Activated CD8-positive, alpha-beta T cell treated with anti-CD3 and anti-CD28 coated beads for 36 hours (primary cell): ENCODE data around the gene PEPD. TPM values are rescaled to one million over a fixed set of nuclear protein-coding genes. Genes with fewer than 3 reads are reported as not detected.

Experiments
- ATAC-seq: fragments of 200-7000 bp; cut with Tn5 transposase; one replicate; pipeline ENCODE4 v1.10.0; 2021; ENCODE audit warnings: mild to moderate bottlenecking, moderate library complexity
- CTCF ChIA-PET: fragments of 350-600 bp; sonication (Branson Sonifier 250); formaldehyde crosslinking; loops from one replicate; lab custom pipeline; 2021; ENCODE audit warnings: antibody characterized with exemption; lab: Charles Lee
- POLR2A ChIA-PET: fragments of 350-600 bp; sonication (Branson Sonifier 250); formaldehyde crosslinking; loops from one replicate; lab custom pipeline; 2021; ENCODE audit warnings: antibody characterized with exemption; lab: Charles Lee
- DNase-seq: peaks from one replicate; pipeline ENCODE4 v3.0.0-alpha.2; 2020
- H3K27ac Mint-ChIP-seq: one replicate; pipeline ENCODE4 v1.8.0; 2021; ENCODE audit warnings: mild to moderate bottlenecking, mixed read lengths
- H3K27me3 Mint-ChIP-seq: one replicate; pipeline ENCODE4 v1.8.0; 2021; ENCODE audit warnings: mixed read lengths
- H3K36me3 Mint-ChIP-seq: one replicate; pipeline ENCODE4 v1.8.0; 2021; ENCODE audit warnings: low read depth, mixed read lengths
- H3K4me1 Mint-ChIP-seq: one replicate; pipeline ENCODE4 v1.8.0; 2021; ENCODE audit warnings: low read depth, mixed read lengths
- H3K4me3 Mint-ChIP-seq: one replicate; pipeline ENCODE4 v1.8.0; 2021; ENCODE audit warnings: mild to moderate bottlenecking, moderate library complexity, mixed read lengths
- H3K9me3 Mint-ChIP-seq: one replicate; pipeline ENCODE4 v1.8.0; 2021; ENCODE audit warnings: mixed read lengths
- intact Hi-C: fragments of 100-400 bp; cut with micrococcal nuclease; formaldehyde crosslinking; loops from one replicate; pipeline ENCODE4 v1.10.0; 2022
- total RNA-seq, 2 experiments: library from RNA; stranded (reverse); gene quantifications; one replicate each; pipeline ENCODE4 v1.2.3, GENCODE V29; 2021
- TF ChIP-seq, protein P1 (sequence below): fragments of 200-600 bp; IDR thresholded peaks from one replicate; pipeline ENCODE4 v1.8.0; 2022; ENCODE audit warnings: antibody characterized with exemption, mild to moderate bottlenecking

The PEPD gene
- total RNA-seq, 2 experiments from 2014 or later, result 32.6 to 34.6 TPM

DNA sequence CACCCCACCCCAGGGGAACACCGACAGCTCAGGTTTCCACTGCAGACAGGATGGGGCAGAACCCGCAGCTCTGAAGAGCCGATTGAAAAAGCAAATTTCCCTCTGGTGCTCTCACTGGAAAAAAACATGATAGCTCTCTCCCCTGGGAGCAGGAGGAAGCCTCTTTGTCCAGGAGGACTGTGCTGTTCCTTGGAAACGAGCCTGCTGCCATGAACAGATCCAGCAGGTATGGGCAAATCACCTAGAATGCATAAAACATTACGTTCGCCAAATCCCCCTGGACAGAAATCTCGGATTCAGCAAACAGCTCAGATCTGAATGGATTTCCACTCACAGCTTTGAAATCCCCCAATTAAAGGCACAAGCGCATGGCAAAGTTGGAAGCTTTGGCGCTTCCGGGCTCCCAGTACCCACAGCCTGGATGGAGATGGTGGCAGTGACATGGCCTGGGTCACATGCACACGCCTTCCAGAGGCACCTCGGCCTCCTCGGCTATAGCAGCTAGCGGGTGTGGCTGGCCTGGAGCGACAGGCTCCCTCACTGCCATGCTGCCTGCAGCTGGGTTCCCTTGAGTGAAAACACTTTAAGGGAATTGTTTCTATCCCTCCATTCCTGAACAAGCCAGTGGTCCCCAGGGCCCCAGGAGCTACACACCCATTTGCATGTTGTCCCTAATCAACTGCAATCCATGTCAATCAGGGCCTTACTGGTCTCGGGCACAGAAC, 89.0 kb downstream of the PEPD start:
- no peaks in the 10 kb centered on the region for H3K9me3 Mint-ChIP-seq
- H3K27me3 Mint-ChIP-seq, result no peaks in the 10 kb centered on the region
- intact Hi-C loops, result no loop called here
- peaks cover 14% of the 10 kb centered on the region for H3K4me1 Mint-ChIP-seq
- H3K4me3 Mint-ChIP-seq, result no peak overlapping the region
- ChIA-PET CTCF (interaction anchor here (0.5 to 3.1 kb wide), 8 partner anchors 13 to 345 kb away, joined by 3 to 8 read pairs (median 5); no protein-coding TSS in a partner anchor), POLR2A (no interaction called here)
- TF ChIP-seq, protein P1, sequence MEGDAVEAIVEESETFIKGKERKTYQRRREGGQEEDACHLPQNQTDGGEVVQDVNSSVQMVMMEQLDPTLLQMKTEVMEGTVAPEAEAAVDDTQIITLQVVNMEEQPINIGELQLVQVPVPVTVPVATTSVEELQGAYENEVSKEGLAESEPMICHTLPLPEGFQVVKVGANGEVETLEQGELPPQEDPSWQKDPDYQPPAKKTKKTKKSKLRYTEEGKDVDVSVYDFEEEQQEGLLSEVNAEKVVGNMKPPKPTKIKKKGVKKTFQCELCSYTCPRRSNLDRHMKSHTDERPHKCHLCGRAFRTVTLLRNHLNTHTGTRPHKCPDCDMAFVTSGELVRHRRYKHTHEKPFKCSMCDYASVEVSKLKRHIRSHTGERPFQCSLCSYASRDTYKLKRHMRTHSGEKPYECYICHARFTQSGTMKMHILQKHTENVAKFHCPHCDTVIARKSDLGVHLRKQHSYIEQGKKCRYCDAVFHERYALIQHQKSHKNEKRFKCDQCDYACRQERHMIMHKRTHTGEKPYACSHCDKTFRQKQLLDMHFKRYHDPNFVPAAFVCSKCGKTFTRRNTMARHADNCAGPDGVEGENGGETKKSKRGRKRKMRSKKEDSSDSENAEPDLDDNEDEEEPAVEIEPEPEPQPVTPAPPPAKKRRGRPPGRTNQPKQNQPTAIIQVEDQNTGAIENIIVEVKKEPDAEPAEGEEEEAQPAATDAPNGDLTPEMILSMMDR, result no peak
- ATAC-seq (no peak), DNase-seq (no peak)
- H3K27ac Mint-ChIP-seq, result no peak overlapping the region
- no peaks in the 10 kb centered on the region for H3K36me3 Mint-ChIP-seq

DNA sequence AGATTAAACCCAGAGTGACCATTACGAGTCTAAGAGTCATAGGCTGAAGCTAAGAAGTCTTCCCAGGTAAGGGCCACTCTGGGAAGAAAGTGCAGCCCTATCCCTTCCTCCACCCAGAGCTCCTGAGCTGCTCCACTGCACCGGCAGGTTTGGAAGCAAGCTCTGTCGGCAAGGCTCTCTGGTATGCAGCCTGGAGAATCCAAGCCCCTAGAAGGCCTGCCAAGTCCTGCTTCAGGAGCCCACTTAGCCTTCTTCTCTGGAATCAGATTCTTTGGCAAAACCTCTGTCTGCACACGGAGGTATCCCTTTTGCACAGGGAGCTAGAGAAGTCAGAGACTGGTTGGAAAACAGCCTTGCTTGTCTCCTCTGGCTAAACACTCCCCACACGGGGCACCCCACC, 89.6 kb downstream of the PEPD start:
- Mint-ChIP-seq H3K4me1 (peaks cover 14% of the 10 kb centered on the region), H3K27me3 (no peaks in the 10 kb centered on the region), H3K36me3 (no peaks in the 10 kb centered on the region), H3K9me3 (no peaks in the 10 kb centered on the region), H3K27ac (no peak overlapping the region), H3K4me3 (no peak overlapping the region)
- DNase-seq (no peak), ATAC-seq (no peak)
- ChIA-PET CTCF (interaction anchor here (0.5 to 1.6 kb wide), 7 partner anchors 12 to 346 kb away, joined by 3 to 8 read pairs (median 5); no protein-coding TSS in a partner anchor), POLR2A (no interaction called here)
- TF ChIP-seq, protein P1, result no peak
- intact Hi-C loops, result no loop called here

GRCh38 chr19:33430674-33431277, 90.8 kb downstream of the PEPD start:
- peak; percentile 88 for ATAC-seq
- ChIA-PET POLR2A (no interaction called here), CTCF (interaction anchor here (0.7 to 1.6 kb wide), 27 partner anchors 11 to 348 kb away, joined by 3 to 39 read pairs (median 4); partner anchors contain the start of genes CEBPG and PEPD)
- Mint-ChIP-seq H3K36me3 (no peaks in the 10 kb centered on the region), H3K4me3 (no peak overlapping the region), H3K27ac (peak overlapping the region; percentile 67), H3K9me3 (no peaks in the 10 kb centered on the region), H3K4me1 (peaks cover 14% of the 10 kb centered on the region), H3K27me3 (no peaks in the 10 kb centered on the region)
- intact Hi-C loops, result loop anchor here (2.0 kb wide), 1 partner anchor 340 kb away; no protein-coding TSS in a partner anchor
- peak; percentile 79 for DNase-seq
- TF ChIP-seq, protein P1, result peak; percentile 80

GRCh38 chr19:33429891-33430673, 91.5 kb downstream of the PEPD start:
- Mint-ChIP-seq H3K4me1 (peaks cover 14% of the 10 kb centered on the region), H3K4me3 (no peak overlapping the region), H3K27me3 (no peaks in the 10 kb centered on the region), H3K27ac (peak overlapping the region; percentile 67), H3K36me3 (no peaks in the 10 kb centered on the region), H3K9me3 (no peaks in the 10 kb centered on the region)
- ChIA-PET CTCF (interaction anchor here (0.7 to 1.6 kb wide), 26 partner anchors 10 to 348 kb away, joined by 3 to 39 read pairs (median 4); partner anchors contain the start of genes CEBPG and PEPD), POLR2A (no interaction called here)
- ATAC-seq (peak; percentile 78), DNase-seq (peak; percentile 34)
- TF ChIP-seq, protein P1, result no peak
- intact Hi-C loops, result loop anchor here (2.0 kb wide), 1 partner anchor 341 kb away; no protein-coding TSS in a partner anchor
